Left ventricle myocardium inferior (tissue), 1 donor: ENCODE data around the gene CCDC12. TPM values are rescaled to one million over a fixed set of nuclear protein-coding genes. Genes with fewer than 3 reads are reported as not detected.

Source experiments
- DNase-seq: peaks from one replicate; pipeline ENCODE4 v3.0.0-alpha.2; 2020
- H3K27ac ChIP-seq: fragments of 200-600 bp; replicated peaks from 2 replicates; pipeline ENCODE4 v1.8.0; 2021
- H3K27me3 ChIP-seq: fragments of 200-600 bp; 2 replicates; pipeline ENCODE4 v1.8.0; 2021; ENCODE audit warnings: low read depth
- H3K36me3 ChIP-seq: fragments of 200-600 bp; 2 replicates; pipeline ENCODE4 v1.8.0; 2021
- H3K4me1 ChIP-seq: fragments of 200-600 bp; 2 replicates; pipeline ENCODE4 v1.8.0; 2021
- H3K4me3 ChIP-seq: fragments of 200-600 bp; 2 replicates; pipeline ENCODE4 v1.8.0; 2021; ENCODE audit warnings: mild to moderate bottlenecking, moderate library complexity
- H3K9me3 ChIP-seq: fragments of 200-600 bp; replicated peaks from 2 replicates; pipeline ENCODE4 v1.8.0; 2021
- intact Hi-C: fragments of 100-400 bp; cut with micrococcal nuclease; formaldehyde crosslinking; loops from one replicate; pipeline ENCODE4 v1.11.0; 2022
- total RNA-seq: library from RNA; stranded (reverse); fragmentation: NEBNext Ultra II Directional; extraction: Animal tissue kit (Norgen Biotek cat#: 25700); gene quantifications from one replicate; pipeline ENCODE4 v1.2.1, GENCODE V29; 2021
- TF ChIP-seq, protein P1 (sequence below): fragments of 200-600 bp; IDR thresholded peaks from 2 replicates; pipeline ENCODE4 v1.8.0; 2021; ENCODE audit warnings: antibody characterized with exemption, mild to moderate bottlenecking, borderline replicate concordance
- donor health status: DM: no; HTN: yes; CAD: no; lungs with severe emphysema.

The CCDC12 gene
- total RNA-seq, 1 donor from 2014 or later = 31.0 TPM

GRCh38 chr3:46971742-46972141 is 4.8 kb downstream of the CCDC12 start:
- H3K4me3 ChIP-seq = no peak overlapping the region
- H3K36me3 ChIP-seq = peaks cover 5% of the 10 kb centered on the region
- peak overlapping the region; percentile 76 for H3K27ac ChIP-seq
- H3K4me1 ChIP-seq = peaks cover 91% of the 10 kb centered on the region
- no peaks in the 10 kb centered on the region for H3K27me3 ChIP-seq
- intact Hi-C loops = no loop called here
- TF ChIP-seq, protein P1, sequence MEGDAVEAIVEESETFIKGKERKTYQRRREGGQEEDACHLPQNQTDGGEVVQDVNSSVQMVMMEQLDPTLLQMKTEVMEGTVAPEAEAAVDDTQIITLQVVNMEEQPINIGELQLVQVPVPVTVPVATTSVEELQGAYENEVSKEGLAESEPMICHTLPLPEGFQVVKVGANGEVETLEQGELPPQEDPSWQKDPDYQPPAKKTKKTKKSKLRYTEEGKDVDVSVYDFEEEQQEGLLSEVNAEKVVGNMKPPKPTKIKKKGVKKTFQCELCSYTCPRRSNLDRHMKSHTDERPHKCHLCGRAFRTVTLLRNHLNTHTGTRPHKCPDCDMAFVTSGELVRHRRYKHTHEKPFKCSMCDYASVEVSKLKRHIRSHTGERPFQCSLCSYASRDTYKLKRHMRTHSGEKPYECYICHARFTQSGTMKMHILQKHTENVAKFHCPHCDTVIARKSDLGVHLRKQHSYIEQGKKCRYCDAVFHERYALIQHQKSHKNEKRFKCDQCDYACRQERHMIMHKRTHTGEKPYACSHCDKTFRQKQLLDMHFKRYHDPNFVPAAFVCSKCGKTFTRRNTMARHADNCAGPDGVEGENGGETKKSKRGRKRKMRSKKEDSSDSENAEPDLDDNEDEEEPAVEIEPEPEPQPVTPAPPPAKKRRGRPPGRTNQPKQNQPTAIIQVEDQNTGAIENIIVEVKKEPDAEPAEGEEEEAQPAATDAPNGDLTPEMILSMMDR = no peak
- no peak for DNase-seq
- no peaks in the 10 kb centered on the region for H3K9me3 ChIP-seq

DNA sequence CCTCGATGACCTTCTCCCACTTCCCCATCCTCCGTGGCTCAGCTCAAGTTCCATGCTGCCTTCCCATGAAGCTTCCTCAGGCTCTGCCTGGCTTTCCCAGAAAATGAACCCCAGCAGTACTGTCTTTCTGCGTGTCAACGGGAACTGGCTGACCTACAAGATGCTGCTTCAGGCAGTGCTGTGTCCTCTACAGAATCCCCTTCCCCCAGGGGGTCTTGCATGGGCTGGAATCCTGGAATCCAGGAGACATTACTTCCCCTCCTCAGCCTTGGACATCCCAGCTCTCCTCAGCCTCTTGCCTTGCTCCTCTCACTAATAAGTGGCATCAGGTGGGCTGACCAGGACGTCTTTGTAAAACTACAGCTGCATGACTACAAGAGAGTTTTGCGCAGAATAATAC is 5.4 kb downstream of the CCDC12 start:
- no peaks in the 10 kb centered on the region for H3K9me3 ChIP-seq
- intact Hi-C loops = no loop called here
- no peak overlapping the region for H3K4me3 ChIP-seq

GRCh38 chr3:46970391-46971091 is 6.0 kb downstream of the CCDC12 start:
- TF ChIP-seq, protein P1 = no peak
- no peaks in the 10 kb centered on the region for H3K27me3 ChIP-seq
- H3K4me3 ChIP-seq = no peak overlapping the region
- peaks cover 5% of the 10 kb centered on the region for H3K36me3 ChIP-seq
- intact Hi-C loops = no loop called here
- no peaks in the 10 kb centered on the region for H3K9me3 ChIP-seq
- peak; percentile 57 for DNase-seq
- peak overlapping the region; percentile 76 for H3K27ac ChIP-seq
- H3K4me1 ChIP-seq = peaks cover 94% of the 10 kb centered on the region

More for the DNA sequence above, 5.4 kb downstream of the CCDC12 start:
- Histone ChIP-seq H3K4me1 (peaks cover 94% of the 10 kb centered on the region), H3K27ac (peak overlapping the region; percentile 76), H3K27me3 (no peaks in the 10 kb centered on the region), H3K36me3 (peaks cover 5% of the 10 kb centered on the region)
- DNase-seq = no peak
- TF ChIP-seq, protein P1 = no peak

DNA sequence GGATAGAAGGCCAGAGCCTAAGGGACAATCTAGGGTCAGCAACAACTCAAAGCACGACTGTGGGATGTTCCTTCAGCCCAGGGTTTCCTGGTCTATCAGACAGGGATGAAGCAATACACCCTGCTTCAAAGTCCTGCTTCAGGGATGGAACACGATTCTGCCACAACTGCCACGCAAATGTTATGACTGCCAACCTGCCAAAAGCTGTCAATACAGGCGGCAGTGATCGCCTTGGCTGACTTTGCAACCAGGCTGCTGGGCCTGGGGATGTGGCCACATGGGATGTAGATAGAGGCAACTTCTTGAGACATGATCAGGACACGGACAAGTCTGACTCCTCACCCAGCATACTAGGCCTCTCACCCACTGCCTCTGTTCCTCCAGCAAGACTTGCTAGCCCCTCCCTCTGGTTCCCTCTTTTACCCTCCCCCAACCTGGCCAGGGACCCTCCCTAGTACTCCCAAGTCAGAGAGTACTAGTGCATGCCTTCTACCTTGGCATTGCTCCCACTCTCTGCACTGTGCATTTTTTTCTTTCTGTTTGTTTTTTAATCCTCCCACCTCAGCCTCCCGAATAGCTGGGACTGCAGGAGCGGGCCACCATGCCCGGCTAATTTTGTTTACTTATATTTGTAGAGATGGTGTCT is 7.6 kb downstream of the CCDC12 start:
- H3K27me3 ChIP-seq = no peaks in the 10 kb centered on the region
- H3K4me1 ChIP-seq = peaks cover 90% of the 10 kb centered on the region
- H3K27ac ChIP-seq = no peak overlapping the region
- intact Hi-C loops = no loop called here
- H3K9me3 ChIP-seq = no peaks in the 10 kb centered on the region
- TF ChIP-seq, protein P1 = no peak
- no peaks in the 10 kb centered on the region for H3K36me3 ChIP-seq
- no peak overlapping the region for H3K4me3 ChIP-seq
- no peak for DNase-seq

- H3K4me1 ChIP-seq = peaks cover 84% of the 10 kb centered on the region
- intact Hi-C loops = no loop called here
- no peak overlapping the region for H3K27ac ChIP-seq
- TF ChIP-seq, protein P1 = no peak
- H3K4me3 ChIP-seq = no peak overlapping the region
- no peaks in the 10 kb centered on the region for H3K9me3 ChIP-seq
- no peaks in the 10 kb centered on the region for H3K36me3 ChIP-seq
- no peak for DNase-seq
- H3K27me3 ChIP-seq = no peaks in the 10 kb centered on the region
Measured at GRCh38 chr3:46966811-46967210, 9.7 kb downstream of the CCDC12 start.
